ENCODE measurements around the gene NUF2.
"Not testable (repeated sequence)": the region's sequence is repeated elsewhere in the genome, so short reads cannot be mapped to it uniquely, and the experiment has no call there.

The NUF2 gene

GRCh38 chr1:163335216-163335615, 13.5 kb downstream of the NUF2 start:
- no peak for DNase-seq (ENCODE audit: low read depth)

DNA sequence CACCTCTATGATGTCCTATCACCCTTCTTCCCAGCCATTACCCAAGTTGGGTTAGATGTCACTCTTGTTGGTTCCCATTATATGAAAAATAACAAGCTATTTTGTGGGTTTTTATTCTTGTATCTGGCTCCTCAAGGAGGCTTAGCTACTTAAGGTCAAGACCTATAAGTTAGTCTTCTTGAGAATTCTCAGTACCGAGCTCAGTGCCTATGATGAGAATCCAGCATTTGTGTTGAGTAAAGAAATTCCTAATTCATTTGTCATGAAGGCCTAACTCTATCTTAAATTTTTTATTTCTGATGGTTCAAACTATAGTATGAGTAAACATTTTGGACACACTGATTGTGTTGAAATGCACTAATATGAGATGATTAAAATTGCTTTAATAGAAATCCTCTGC, 15.9 kb downstream of the NUF2 start:
- no peak for DNase-seq (ENCODE audit: low read depth)

DNA sequence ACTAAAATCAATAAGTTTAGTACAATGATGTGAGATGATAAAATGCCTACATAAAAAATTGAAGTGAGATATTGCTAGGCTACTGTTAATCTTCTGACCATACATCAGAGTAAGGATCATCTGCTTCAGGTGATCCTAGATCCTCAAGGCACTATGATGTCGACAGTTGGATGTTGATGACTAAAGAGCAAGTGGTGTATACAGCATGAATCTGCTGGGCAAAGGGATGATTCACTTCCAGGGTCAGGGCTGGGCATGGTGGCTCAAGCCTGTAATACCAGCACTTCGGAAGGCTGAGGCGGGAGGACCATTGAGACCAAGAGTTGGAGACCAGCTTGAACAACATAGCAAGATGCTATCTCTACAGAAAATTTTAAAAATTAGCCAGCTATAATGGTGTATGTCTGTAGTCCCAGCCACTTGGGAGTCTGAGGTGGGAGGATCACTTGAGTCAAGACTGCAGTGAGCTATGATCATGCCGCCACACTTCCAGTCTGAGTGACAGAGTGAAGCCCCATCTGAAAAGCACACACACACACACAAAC, 24.6 kb downstream of the NUF2 start:
- DNase-seq (ENCODE audit: low read depth) = no peak

DNA sequence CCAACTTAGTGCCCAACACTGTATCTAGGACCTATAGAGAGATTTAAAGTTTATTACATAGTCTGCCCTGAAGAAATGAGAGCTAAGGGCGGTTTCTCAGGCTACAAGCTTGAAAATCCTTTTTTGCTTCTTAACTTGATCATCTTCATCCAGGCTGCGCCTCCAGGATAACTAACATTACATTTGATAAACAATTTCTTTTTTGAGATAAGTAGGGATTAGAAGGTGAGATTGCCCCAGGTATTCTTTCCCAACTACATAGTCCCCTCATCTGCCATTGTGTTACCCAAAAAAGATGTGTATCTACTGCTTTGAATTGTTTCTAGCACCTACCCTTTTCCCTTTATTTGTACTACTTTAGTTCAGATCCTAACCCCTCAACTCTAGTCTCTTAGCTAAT, 25.4 kb downstream of the NUF2 start:
- no peak for DNase-seq (ENCODE audit: low read depth)

- no peak for DNase-seq (ENCODE audit: low read depth)
These were observed 30.2 kb downstream of the NUF2 start for GRCh38 chr1:163351912-163352311.

GRCh38 chr1:163357378-163357777, 35.6 kb downstream of the NUF2 start:
- no peak for DNase-seq (ENCODE audit: low read depth)

DNA sequence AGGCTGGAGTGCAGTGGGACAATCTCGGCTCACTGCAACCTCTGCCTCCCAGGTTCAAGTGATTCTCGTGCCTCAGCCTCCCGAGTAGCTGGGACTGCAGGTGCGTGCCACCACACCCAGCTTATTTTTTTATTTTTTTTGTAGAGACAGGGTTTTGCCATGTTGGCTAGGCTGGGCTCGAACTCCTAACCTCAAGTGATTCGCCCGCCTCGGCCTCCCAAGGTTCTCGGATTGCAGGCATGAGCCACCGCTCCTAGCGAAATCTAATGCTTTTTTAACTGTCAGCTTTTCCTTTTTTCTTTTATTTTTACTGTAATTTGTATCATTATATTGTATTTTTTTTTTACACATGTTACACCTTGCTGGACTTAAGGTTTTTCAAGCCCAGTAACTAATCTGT, 36.4 kb downstream of the NUF2 start:
- not testable (repeated sequence) for DNase-seq (ENCODE audit: low read depth)

- no peak for DNase-seq (ENCODE audit: low read depth)
These were observed 39.6 kb downstream of the NUF2 start for GRCh38 chr1:163361123-163361934.

DNA sequence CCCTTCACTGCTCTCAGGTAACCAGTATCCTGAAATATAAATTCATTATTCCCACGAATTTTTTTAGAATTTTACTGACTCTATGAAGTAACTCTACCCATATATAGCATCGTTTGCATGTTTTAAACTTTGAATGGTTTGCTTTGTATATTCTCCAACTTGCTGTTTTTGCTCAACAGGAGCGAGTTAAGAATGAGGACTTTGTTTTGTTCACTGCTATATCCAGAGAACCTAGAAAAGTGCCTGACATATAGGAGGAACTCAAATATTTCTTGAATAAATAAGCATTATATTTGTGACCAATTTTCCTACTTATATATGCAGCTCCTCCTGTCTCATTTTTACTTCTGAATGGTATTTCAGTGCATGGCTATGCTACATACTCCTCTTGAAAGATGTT, 43.4 kb downstream of the NUF2 start:
- DNase-seq (ENCODE audit: low read depth) = no peak

- DNase-seq (ENCODE audit: low read depth) = no peak
These were observed 44.8 kb downstream of the NUF2 start for GRCh38 chr1:163366555-163366954.

DNA sequence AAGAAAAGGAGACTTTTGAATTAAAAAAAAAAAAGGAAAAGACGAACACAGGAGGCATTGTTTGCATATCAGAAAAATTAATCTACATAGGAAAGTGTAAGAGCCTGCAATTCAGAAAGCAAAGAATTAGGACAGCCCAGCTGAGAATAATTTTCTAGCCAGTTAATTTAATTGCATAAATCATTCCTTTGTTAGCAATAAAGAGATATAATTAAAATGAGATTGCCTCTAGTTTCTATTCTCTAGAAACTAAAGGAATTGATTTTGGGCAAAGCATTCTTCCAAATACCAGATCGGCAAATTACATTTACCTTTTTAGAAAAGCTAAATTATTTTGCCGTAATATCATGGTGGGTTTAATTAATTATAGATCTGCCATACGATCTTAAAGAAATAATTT, 46.0 kb downstream of the NUF2 start:
- DNase-seq (ENCODE audit: low read depth) = no peak

- no peak for DNase-seq (ENCODE audit: low read depth)
These were observed 50.8 kb downstream of the NUF2 start for GRCh38 chr1:163372576-163372975.

DNA sequence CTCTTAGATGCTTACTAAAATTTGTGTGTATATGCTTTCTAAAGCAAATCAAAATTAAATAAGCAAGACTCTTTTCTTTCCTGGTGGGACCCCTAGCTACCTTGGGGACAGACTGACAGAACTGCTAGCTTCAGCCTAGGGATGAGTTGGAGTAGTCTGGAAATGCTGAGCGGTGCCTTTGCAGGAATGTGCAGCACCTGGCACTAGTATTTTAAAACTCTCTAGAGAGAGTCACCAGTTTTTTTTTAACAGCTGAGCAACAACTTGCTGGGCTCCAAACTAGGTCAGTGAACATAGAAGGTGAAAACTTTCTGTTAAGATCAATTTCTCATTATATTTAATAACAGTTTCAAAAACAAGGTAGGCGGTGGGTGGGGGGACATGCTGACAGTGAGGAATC, 56.8 kb downstream of the NUF2 start:
- no peak for DNase-seq (ENCODE audit: low read depth)

GRCh38 chr1:163379801-163380200, 58.0 kb downstream of the NUF2 start:
- DNase-seq (ENCODE audit: low read depth) = no peak

DNA sequence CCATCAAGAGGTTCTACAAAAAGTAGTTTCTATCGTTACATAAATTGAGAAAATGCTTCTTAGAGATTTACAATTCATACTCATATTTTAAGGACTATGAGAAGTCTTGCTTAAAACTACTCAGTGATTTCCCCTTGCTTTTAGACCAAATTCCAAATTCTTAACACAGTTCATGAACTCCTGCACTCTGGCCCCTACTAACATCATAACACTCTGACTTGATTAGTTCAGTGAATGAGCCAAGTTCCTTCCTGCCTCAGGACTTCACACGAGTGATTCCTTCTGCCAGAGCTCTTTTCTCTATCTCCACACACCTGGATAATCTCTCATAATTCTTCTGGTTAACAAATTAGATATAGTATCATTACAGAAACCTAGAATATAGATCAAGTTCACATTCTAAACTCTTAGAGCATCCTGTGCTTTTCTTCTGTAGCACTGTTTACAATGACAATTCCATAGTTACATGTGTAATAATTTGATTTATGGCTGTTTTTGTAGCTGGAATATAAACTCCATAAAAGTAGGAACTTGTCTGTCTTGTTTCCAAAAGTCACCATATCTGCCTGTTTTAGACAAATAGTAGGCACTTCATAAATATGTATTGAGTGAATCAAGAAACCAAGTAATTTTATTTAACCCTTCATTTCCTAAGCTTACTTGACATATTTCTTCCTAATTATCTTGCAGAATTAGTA, 59.9 kb downstream of the NUF2 start:
- DNase-seq (ENCODE audit: low read depth) = no peak

DNA sequence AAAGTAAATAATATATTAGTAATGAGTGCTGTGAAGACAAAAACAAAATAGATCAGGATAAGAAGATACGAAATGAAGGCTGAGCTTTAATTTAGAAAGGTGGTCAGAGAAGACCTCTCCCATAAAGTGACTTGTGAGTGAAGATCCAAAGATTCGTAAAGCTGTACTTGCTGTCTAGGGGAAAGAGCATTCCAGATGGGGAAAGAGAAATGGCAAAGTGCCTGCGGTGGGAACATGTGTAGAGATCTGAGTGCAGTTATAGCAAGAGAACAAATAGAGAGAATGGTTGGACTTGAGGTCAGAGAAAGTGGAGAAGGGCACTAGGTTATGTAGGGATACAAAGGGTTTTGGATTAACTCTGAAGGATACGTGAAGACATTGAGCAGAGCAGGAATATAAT, 60.6 kb downstream of the NUF2 start:
- DNase-seq (ENCODE audit: low read depth) = no peak

DNA sequence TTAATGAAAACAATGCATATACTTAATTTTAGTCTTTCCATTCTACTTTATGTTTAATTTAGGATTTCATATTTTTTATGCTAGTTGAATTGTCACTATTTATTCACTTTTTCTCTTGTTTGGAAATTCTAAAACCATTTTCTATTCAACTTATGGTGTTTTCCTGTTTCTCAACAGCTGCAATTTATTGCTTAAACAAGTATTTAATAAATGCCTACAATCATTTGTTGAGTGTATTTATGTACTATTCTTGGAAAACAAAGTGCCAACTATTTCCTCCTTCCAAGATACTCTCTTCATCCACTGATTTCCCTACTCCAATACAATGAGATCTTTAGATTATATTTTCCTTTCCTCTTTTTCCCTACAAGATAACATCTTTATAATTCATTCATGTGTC, 65.4 kb downstream of the NUF2 start:
- DNase-seq (ENCODE audit: low read depth) = no peak

GRCh38 chr1:163388970-163389369, 67.2 kb downstream of the NUF2 start:
- DNase-seq (ENCODE audit: low read depth) = no peak

GRCh38 chr1:163395790-163396189, 74.0 kb downstream of the NUF2 start:
- DNase-seq (ENCODE audit: low read depth) = no peak

- no peak for DNase-seq (ENCODE audit: low read depth)
These were observed 75.9 kb downstream of the NUF2 start for GRCh38 chr1:163397451-163398200.

- no peak for DNase-seq (ENCODE audit: low read depth)
These were observed 77.2 kb downstream of the NUF2 start for GRCh38 chr1:163399001-163399400.

DNA sequence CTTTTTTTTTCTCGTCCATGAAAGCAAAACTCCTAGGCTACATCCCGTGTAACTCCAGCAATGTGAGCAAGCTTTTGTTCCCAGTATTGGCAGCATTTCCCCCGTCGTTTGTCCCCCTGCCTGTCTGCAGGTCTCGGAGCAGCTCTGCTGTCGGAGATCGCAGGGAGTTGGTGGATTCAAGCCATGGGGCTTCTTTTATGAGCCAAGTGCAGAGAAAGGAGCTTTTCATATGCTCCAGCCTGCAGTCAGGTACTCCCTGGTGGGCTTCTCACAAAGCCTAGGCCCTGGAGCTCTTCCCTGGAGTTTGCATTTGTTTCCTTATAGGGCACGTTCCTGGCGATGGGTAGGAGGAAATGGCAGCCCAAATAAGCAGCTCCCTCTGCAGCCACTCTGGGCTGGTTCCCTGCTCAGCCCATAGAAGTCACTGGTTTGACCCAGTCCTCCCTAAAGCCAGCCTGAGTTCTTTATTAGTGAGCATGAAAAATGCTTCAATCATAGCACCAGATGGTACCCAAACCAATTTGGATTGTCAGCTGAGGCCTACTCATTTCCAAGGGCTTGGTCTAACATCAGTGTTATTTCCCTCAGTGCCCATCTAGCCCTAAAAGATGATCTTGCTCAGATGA, 78.3 kb downstream of the NUF2 start:
- DNase-seq (ENCODE audit: low read depth) = no peak
